Heart right ventricle (tissue), 16 donors: ENCODE measurements around the gene CDK5RAP2. TPM values are rescaled to one million over a fixed set of nuclear protein-coding genes. Genes with fewer than 3 reads are reported as not detected.

Experiments used
- ATAC-seq, 8 donors: fragments of 200-7000 bp; cut with Tn5 transposase; one replicate each; pipeline ENCODE4 v1.9.1; 2020; ENCODE audit warnings: mild to moderate bottlenecking in 8 of 8, moderate library complexity in 8 of 8, moderate number of reproducible peaks in 1 of 8
- DNase-seq, 2 donors: peaks; one replicate each; pipeline ENCODE4 v3.0.0-alpha.2; 2020
- H3K27ac ChIP-seq, 10 donors: fragments of 200-600 bp; sonication (generic) in 2 of 10; one replicate each; pipeline versions ENCODE4 v1.5.0 to v1.8.0; 2020 to 2022; ENCODE audit warnings: mild to moderate bottlenecking in 3 of 10
- H3K27me3 ChIP-seq, 7 donors: fragments of 200-600 bp; one replicate each; pipeline ENCODE4 v1.8.0; 2021 to 2022; ENCODE audit warnings: mild to moderate bottlenecking in 2 of 7
- H3K36me3 ChIP-seq, 9 donors: fragments of 200-600 bp; sonication (generic) in 1 of 9; one replicate each; pipeline versions ENCODE4 v1.5.0 to v1.8.0; 2020 to 2022; ENCODE audit warnings: mild to moderate bottlenecking in 2 of 9
- H3K4me1 ChIP-seq, 9 donors: fragments of 200-600 bp; sonication (generic) in 1 of 9; one replicate each; pipeline versions ENCODE4 v1.5.0 to v1.8.0; 2020 to 2022; ENCODE audit warnings: mild to moderate bottlenecking in 4 of 9
- H3K4me3 ChIP-seq, 10 donors: fragments of 200-600 bp; sonication (generic) in 2 of 10; one replicate each; pipeline versions ENCODE4 v1.5.0 to v1.8.0; 2020 to 2022; ENCODE audit warnings: mild to moderate bottlenecking in 7 of 10, moderate library complexity in 2 of 10
- H3K9me3 ChIP-seq, 11 donors: fragments of 200-600 bp in 10 of 11; sonication (generic) in 2 of 11; one replicate each; pipeline versions ENCODE4 v1.5.0 to v1.8.0; 2013 to 2022; ENCODE audit warnings: mild to moderate bottlenecking in 2 of 11, control low read depth in 1 of 11, moderate library complexity in 1 of 11
- CTCF ChIP-seq, 9 donors: fragments of 200-600 bp; sonication (generic) in 2 of 9; IDR thresholded peaks; one replicate each; pipeline versions ENCODE4 v1.5.0 to v1.8.0; 2021 to 2022; ENCODE audit warnings: antibody characterized with exemption in 9 of 9, mild to moderate bottlenecking in 5 of 9, moderate library complexity in 1 of 9
- WGBS, 2 donors: extraction: QIAGEN DNeasy Blood & Tissue Kit; methylation state at CpG; one replicate each; pipeline ENCODE4 v1.1.7; 2013; ENCODE audit warnings: inconsistent platforms in 1 of 2; 5-methylcytosine and 5-hydroxymethylcytosine counted together
- intact Hi-C, 10 donors: fragments of 100-400 bp; cut with DNase I; formaldehyde crosslinking; loops; one replicate each; pipeline versions ENCODE4 v1.11.1 to v1.14.2; 2022
- polyA plus RNA-seq, 2 donors: library from polyadenylated mRNA; stranded (reverse); fragments of 200-250 nt; gene quantifications; one replicate each; pipeline ENCODE4 v1.2.3, GENCODE V29; 2013
- total RNA-seq, 10 donors: library from RNA; stranded (reverse); fragmentation: NEBNext Ultra II Directional in 3 of 10; extraction: Animal tissue kit (Norgen Biotek cat#: 25700) in 3 of 10; gene quantifications; one replicate each; pipeline versions ENCODE4 v1.2.1 to v1.2.4, GENCODE V29; 2021 to 2023
- donor health status: Arrhythmogenic right ventricular cardiomyopathy.
- donor health status: ischemic (EF 13 %, LVEDD 7.1; RV severe dilation, severe dysfunction).
- donor health status: healthy with polysubstance abuse.
- donor health status: DM: no; HTN: yes; CAD: no.
- donor health status: DM: no; HTN: no; CAD: no.
- donor health status: ischemic (EF 25% LVEDD 6.9; RV normal size, moderate dysfunction).
- donor health status: ischemic (EF 25% LVEDD 5.7; RV mildly dilated, moderate dysfunction).
- donor health status: healthy.
- donor health status: DM: yes; HTN: yes; CAD: no.
- donor health status: Ischemic cardiomyopathy.
- donor health status: ischemic (EF 35%, LVEDD 5.7; RV mildly dilated, moderate dysfunction).
- donor health status: nonischemic (EF 11% LVEDD 7.7; RV severe dilation, severe dysfunction).
- donor health status: DM: yes; HTN: yes; CAD: no.
- donor health status: PGD.
- donor health status: ischemic (EF 29% LVEDD 5.4; RV normal size, mild dysfunction).
- donor health status: nonischemic (EF 23%, LVEDD 6.1; RV moderate dilation, normal function).

The CDK5RAP2 gene
- total and polyA plus RNA-seq, 12 donors = 21.6 to 80.1 (median 53.4) TPM

- peak in 7 of 8 donors; percentile 24 to 83 (median 77) for ATAC-seq
- Histone ChIP-seq H3K27me3 (no peaks in the 10 kb centered on the region), H3K9me3 (no peaks in the 10 kb centered on the region), H3K27ac (peak overlapping the region in 5 of 10 donors; percentile 2 to 64 (median 19)), H3K4me1 (peaks cover 0 to 42% (median 21%) of the 10 kb centered on the region in 9 donors), H3K4me3 (no peak overlapping the region), H3K36me3 (peaks cover 0 to 62% (median 6%) of the 10 kb centered on the region in 9 donors)
- no peak for TF ChIP-seq CTCF (IDR thresholded peaks at IDR 0.05)
- peak; percentile 21 to 47 for DNase-seq
- WGBS, 2 donors = 57 to 69% methylated on average over 9 of the region's 9 CpGs
- intact Hi-C loops = no loop called here
Measured at GRCh38 chr9:120482424-120483186, 97.4 kb downstream of the CDK5RAP2 start.

- peaks cover 0 to 48% (median 25%) of the 10 kb centered on the region in 9 donors for H3K4me1 ChIP-seq
- ATAC-seq (no peak), DNase-seq (no peak)
- H3K36me3 ChIP-seq = peaks cover 0 to 60% (median 6%) of the 10 kb centered on the region in 9 donors
- H3K4me3 ChIP-seq = no peak overlapping the region
- H3K9me3 ChIP-seq = no peaks in the 10 kb centered on the region
- peak overlapping the region in 3 of 10 donors; percentile 5 to 64 (median 6) for H3K27ac ChIP-seq
- no peaks in the 10 kb centered on the region for H3K27me3 ChIP-seq
- intact Hi-C loops = no loop called here
- 92 to 95% methylated on average over 2 of the region's 2 CpGs for WGBS, 2 donors
- TF ChIP-seq CTCF (IDR thresholded peaks at IDR 0.05) = no peak
Measured at GRCh38 chr9:120481846-120482245, 98.1 kb downstream of the CDK5RAP2 start.

DNA sequence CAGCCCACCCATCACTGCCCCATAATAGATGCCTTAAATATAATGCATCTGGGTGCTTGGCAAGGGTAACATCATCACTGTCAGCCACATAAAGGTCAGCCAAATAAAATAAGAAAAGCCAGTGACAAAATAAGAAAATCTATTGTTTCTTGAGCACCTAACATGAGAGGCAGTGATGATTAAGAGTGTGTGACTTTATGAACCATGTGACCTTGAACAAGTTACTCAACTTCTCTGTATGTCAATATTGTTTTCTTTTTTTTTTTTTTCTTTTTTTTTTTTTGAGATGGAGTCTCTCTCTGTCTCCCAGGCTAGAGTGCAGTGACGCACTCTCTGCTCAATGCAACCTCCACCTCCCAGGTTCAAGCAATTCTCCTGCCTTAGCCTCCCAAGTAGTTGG, 98.7 kb downstream of the CDK5RAP2 start:
- H3K4me1 ChIP-seq = peaks cover 0 to 48% (median 25%) of the 10 kb centered on the region in 9 donors
- no peak overlapping the region for H3K4me3 ChIP-seq
- no peaks in the 10 kb centered on the region for H3K27me3 ChIP-seq
- 96 to 100% methylated on average over 1 of the region's 1 CpG for WGBS, 2 donors
- no peak for DNase-seq
- intact Hi-C loops = no loop called here
- ATAC-seq = no peak
- H3K27ac ChIP-seq = peak overlapping the region in 6 of 10 donors; percentile 18 to 64 (median 26)
- no peak for TF ChIP-seq CTCF (IDR thresholded peaks at IDR 0.05)
- no peaks in the 10 kb centered on the region for H3K9me3 ChIP-seq
- H3K36me3 ChIP-seq = peaks cover 0 to 60% (median 6%) of the 10 kb centered on the region in 9 donors

DNA sequence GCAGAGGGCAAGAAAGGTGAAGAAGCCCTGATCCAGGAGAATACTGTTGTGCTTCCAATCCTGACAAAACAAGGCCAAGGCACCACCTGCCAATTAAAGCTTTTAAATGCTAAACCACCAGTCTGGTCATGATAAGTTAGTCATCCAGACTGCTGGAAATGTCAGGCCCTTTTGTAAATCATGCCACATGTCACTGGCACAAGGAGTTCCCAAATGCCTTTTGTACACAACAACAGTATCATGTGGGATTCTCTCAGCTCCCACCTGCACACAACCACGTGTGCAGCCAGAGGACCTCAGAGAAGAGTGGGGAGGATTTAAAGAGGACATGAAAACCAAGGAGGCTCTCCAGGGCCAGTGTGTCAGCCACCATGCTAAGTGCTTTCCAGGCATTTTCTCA, 99.3 kb downstream of the CDK5RAP2 start:
- WGBS, 2 donors = 25 to 29% methylated on average over 1 of the region's 1 CpG
- intact Hi-C loops = no loop called here
- no peak for TF ChIP-seq CTCF (IDR thresholded peaks at IDR 0.05)
- Histone ChIP-seq H3K27me3 (no peaks in the 10 kb centered on the region), H3K36me3 (peaks cover 0 to 59% (median 6%) of the 10 kb centered on the region in 9 donors), H3K4me3 (no peak overlapping the region), H3K27ac (peak overlapping the region in 6 of 10 donors; percentile 18 to 64 (median 26)), H3K4me1 (peaks cover 0 to 51% (median 25%) of the 10 kb centered on the region in 9 donors), H3K9me3 (no peaks in the 10 kb centered on the region)
- DNase-seq (no peak), ATAC-seq (peak in 6 of 8 donors; percentile 26 to 84 (median 50))
